ENCODE results near the gene CEP68. TPM values are rescaled to one million over a fixed set of nuclear protein-coding genes. Genes with fewer than 3 reads are reported as not detected.

The CEP68 gene
- total RNA-seq, 4 donors from 2014 or later: 21.4 to 48.0 (median 35.2) TPM

GRCh38 chr2:65133626-65134025 is 77.4 kb downstream of the CEP68 start:
- TF ChIP-seq CTCF (IDR thresholded peaks at IDR 0.05 in 4 of 5, conservative IDR thresholded peaks at IDR 0.05 in 1 of 5): no peak
- TF ChIP-seq POLR2A (IDR thresholded peaks at IDR 0.05): no peak
- H3K9me3 ChIP-seq: no peaks in the 10 kb centered on the region
- H3K27ac ChIP-seq: no peak overlapping the region
- no peaks in the 10 kb centered on the region for H3K36me3 ChIP-seq
- in situ Hi-C loops (cut with MboI; ENCODE audit: low sequenced_read_pairs in 4 of 4): no loop called here
- ATAC-seq (no peak), DNase-seq (no peak)
- H3K4me3 ChIP-seq: no peak overlapping the region
- intact Hi-C loops (cut with DNase I; ENCODE audit: low total_unique reads): loop anchor here (5.0 kb wide), 1 partner anchor 54 kb away; no protein-coding TSS in a partner anchor
- H3K4me1 ChIP-seq: peaks cover 6% of the 10 kb centered on the region in 2 donors
- no peaks in the 10 kb centered on the region for H3K27me3 ChIP-seq

GRCh38 chr2:65134158-65134557 is 77.9 kb downstream of the CEP68 start:
- Histone ChIP-seq H3K4me3 (no peak overlapping the region), H3K9me3 (no peaks in the 10 kb centered on the region), H3K4me1 (peaks cover 6% of the 10 kb centered on the region in 2 donors), H3K36me3 (no peaks in the 10 kb centered on the region), H3K27ac (no peak overlapping the region), H3K27me3 (no peaks in the 10 kb centered on the region)
- intact Hi-C loops (cut with DNase I; ENCODE audit: low total_unique reads): loop anchor here (5.0 kb wide), 1 partner anchor 53 kb away; no protein-coding TSS in a partner anchor
- TF ChIP-seq POLR2A (IDR thresholded peaks at IDR 0.05) (no peak), CTCF (IDR thresholded peaks at IDR 0.05 in 4 of 5, conservative IDR thresholded peaks at IDR 0.05 in 1 of 5) (no peak)
- ATAC-seq (no peak), DNase-seq (no peak)
- in situ Hi-C loops (cut with MboI; ENCODE audit: low sequenced_read_pairs in 4 of 4): no loop called here

- Histone ChIP-seq H3K9me3 (no peaks in the 10 kb centered on the region), H3K36me3 (no peaks in the 10 kb centered on the region), H3K4me1 (peaks cover under 1% of the 10 kb centered on the region in 2 donors), H3K27ac (no peak overlapping the region), H3K4me3 (no peak overlapping the region), H3K27me3 (no peaks in the 10 kb centered on the region)
- TF ChIP-seq POLR2A (IDR thresholded peaks at IDR 0.05): no peak
- in situ Hi-C loops (cut with MboI; ENCODE audit: low sequenced_read_pairs in 4 of 4): no loop called here
- ATAC-seq (no peak), DNase-seq (no peak)
- intact Hi-C loops (cut with DNase I; ENCODE audit: low total_unique reads): no loop called here
Observed at GRCh38 chr2:65136253-65136652, 80.0 kb downstream of the CEP68 start.

Other genes starting within 250 kb of the CEP68 start
- 10 to 100 TPM in 3 of 4 donors, 1 to 10 TPM in 1; 5.4 to 54.1 (median 14.1) TPM for gene SLC1A4, start 67.0 kb upstream of the CEP68 start, total RNA-seq
- gene RAB1A, start 73.7 kb downstream of the CEP68 start, total RNA-seq: 10 to 100 TPM; 36.4 to 71.3 (median 43.7) TPM
- 10 to 100 TPM; 34.4 to 43.9 (median 35.8) TPM for gene ACTR2, start 171.4 kb downstream of the CEP68 start, total RNA-seq